CD8-positive, alpha-beta memory T cell (primary cell): ENCODE data around the gene TLR1. TPM values are rescaled to one million over a fixed set of nuclear protein-coding genes. Genes with fewer than 3 reads are reported as not detected.

Experiments
- CTCF ChIA-PET: fragments of 350-600 bp; sonication (Branson Sonifier 250); formaldehyde crosslinking; loops from one replicate; lab custom pipeline; 2021; ENCODE audit warnings: antibody characterized with exemption; lab: Charles Lee
- POLR2A ChIA-PET: fragments of 350-600 bp; sonication (Branson Sonifier 250); formaldehyde crosslinking; loops from one replicate; lab custom pipeline; 2021; ENCODE audit warnings: antibody characterized with exemption; lab: Charles Lee
- DNase-seq, 5 donors: peaks; one replicate each; pipeline versions ENCODE4 v3.0.0 to v3.0.0-alpha.2; 2020 to 2022; ENCODE audit warnings: mixed read lengths in 1 of 5
- H3K27ac ChIP-seq: one replicate; pipeline ENCODE4 v1.7.0; 2013; ENCODE audit warnings: low read depth, mild to moderate bottlenecking, low read length, moderate library complexity
- H3K27me3 ChIP-seq: 2 replicates; pipeline ENCODE4 v1.7.0; 2013; ENCODE audit warnings: low read length, mild to moderate bottlenecking; ENCODE audit not compliant: insufficient read depth, poor library complexity, severe bottlenecking
- H3K36me3 ChIP-seq: 2 replicates; pipeline ENCODE4 v1.7.0; 2013; ENCODE audit warnings: mild to moderate bottlenecking, low read length, moderate library complexity; ENCODE audit not compliant: insufficient read depth
- H3K4me1 ChIP-seq: 2 replicates; pipeline ENCODE4 v1.7.0; 2013; ENCODE audit warnings: mild to moderate bottlenecking, low read length, moderate library complexity; ENCODE audit not compliant: insufficient read depth
- H3K4me3 ChIP-seq: 2 replicates; pipeline ENCODE4 v1.7.0; 2013; ENCODE audit warnings: mild to moderate bottlenecking, low read length
- H3K9me3 ChIP-seq: 2 replicates; pipeline ENCODE4 v1.7.0; 2013; ENCODE audit warnings: mild to moderate bottlenecking, low read length
- H3K27ac Mint-ChIP-seq, 8 donors: one replicate each; pipeline ENCODE4 v1.8.0; 2020 to 2021; ENCODE audit warnings: mixed read lengths in 8 of 8, mild to moderate bottlenecking in 6 of 8, inconsistent platforms in 3 of 8, moderate library complexity in 3 of 8
- H3K27me3 Mint-ChIP-seq, 2 donors: one replicate each; pipeline ENCODE4 v1.8.0; 2020 to 2021; ENCODE audit warnings: mixed read lengths in 2 of 2, mild to moderate bottlenecking in 1 of 2, moderate library complexity in 1 of 2
- H3K36me3 Mint-ChIP-seq, 3 donors: one replicate each; pipeline ENCODE4 v1.8.0; 2020 to 2021; ENCODE audit warnings: mixed read lengths in 3 of 3, inconsistent platforms in 1 of 3, mild to moderate bottlenecking in 1 of 3
- H3K4me1 Mint-ChIP-seq, 3 donors: one replicate each; pipeline ENCODE4 v1.8.0; 2020 to 2021; ENCODE audit warnings: mixed read lengths in 3 of 3, inconsistent platforms in 1 of 3, mild to moderate bottlenecking in 1 of 3
- H3K4me3 Mint-ChIP-seq, 7 donors: one replicate each; pipeline ENCODE4 v1.8.0; 2020 to 2021; ENCODE audit warnings: mixed read lengths in 7 of 7, mild to moderate bottlenecking in 6 of 7, moderate library complexity in 4 of 7, inconsistent platforms in 2 of 7
- H3K9me3 Mint-ChIP-seq, 5 donors: one replicate each; pipeline ENCODE4 v1.8.0; 2020 to 2022; ENCODE audit warnings: mixed read lengths in 5 of 5, mild to moderate bottlenecking in 3 of 5, moderate library complexity in 2 of 5, inconsistent platforms in 1 of 5
- polyA plus RNA-seq: library from polyadenylated mRNA; unstranded; fragments of 300-500 nt; fragmentation: Illumina TruSeq; gene quantifications from one replicate; pipeline ENCODE4 v1.2.3, GENCODE V29; 2021
- total RNA-seq, 2 experiments: library from RNA; stranded (reverse); gene quantifications; one replicate each; pipeline ENCODE4 v1.2.3, GENCODE V29; 2021

TLR1 gene
- total and polyA plus RNA-seq, 3 experiments from 2014 or later = 1.3 to 9.8 (median 2.1) TPM

DNA sequence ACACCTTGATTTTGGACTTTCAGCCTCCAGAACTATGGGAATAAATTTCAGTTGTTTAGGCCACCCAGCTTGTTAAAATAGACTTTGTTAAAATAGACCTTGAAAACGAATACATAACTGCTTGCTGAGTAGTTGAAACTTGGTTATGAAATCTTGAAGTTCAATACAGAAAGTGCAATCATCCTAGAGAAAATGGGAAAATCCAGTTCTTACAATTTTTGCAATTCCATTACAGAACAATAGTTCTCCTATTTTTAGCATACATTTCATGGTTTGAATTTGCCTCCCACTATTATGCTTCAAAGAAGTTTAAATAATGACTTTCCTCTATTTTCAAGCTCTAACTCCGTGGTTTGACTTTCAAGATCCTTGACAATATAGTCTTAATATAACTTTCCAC is 10.5 kb downstream of the TLR1 start:
- H3K27ac ChIP-seq = no peak overlapping the region
- peaks cover 25% of the 10 kb centered on the region for H3K9me3 ChIP-seq
- no peak for DNase-seq
- ChIA-PET CTCF (interaction anchor here (2.6 kb wide), 1 partner anchor 11 kb away, joined by 9 read pairs; the partner anchor contains the start of gene TLR10), POLR2A (no interaction called here)
- no peaks in the 10 kb centered on the region for H3K4me1 Mint-ChIP-seq
- H3K4me3 ChIP-seq = no peak overlapping the region
- peaks cover 9 to 65% (median 22%) of the 10 kb centered on the region in 3 donors for H3K36me3 Mint-ChIP-seq
- H3K4me1 ChIP-seq = no peaks in the 10 kb centered on the region
- no peak overlapping the region for H3K27ac Mint-ChIP-seq
- no peaks in the 10 kb centered on the region for H3K27me3 ChIP-seq
- H3K27me3 Mint-ChIP-seq = no peaks in the 10 kb centered on the region
- no peak overlapping the region for H3K4me3 Mint-ChIP-seq
- H3K9me3 Mint-ChIP-seq = peaks cover 30 to 86% (median 69%) of the 10 kb centered on the region in 5 donors
- H3K36me3 ChIP-seq = peaks cover 14% of the 10 kb centered on the region

DNA sequence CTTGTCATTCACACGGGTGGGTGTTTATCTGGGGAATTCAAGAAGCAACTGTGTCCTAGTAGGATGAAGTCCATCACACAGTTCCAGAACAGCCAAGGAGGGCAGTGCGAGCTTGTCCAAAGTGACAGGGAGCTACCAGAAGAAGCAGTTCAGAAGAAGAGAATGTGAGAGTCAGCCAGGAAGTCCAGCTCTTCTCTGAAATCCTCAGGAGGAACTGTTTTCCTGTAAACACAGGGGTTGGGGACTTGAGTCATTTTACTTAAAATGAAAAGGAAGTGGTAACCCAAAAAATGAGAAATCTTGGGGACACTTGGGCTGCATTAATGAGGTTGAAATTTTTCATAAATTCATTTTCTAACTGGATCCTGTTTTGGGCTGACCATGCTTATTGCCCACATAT is 13.6 kb downstream of the TLR1 start:
- Histone ChIP-seq H3K27ac (no peak overlapping the region), H3K27me3 (no peaks in the 10 kb centered on the region), H3K4me1 (no peaks in the 10 kb centered on the region), H3K9me3 (peaks cover 11% of the 10 kb centered on the region), H3K4me3 (no peak overlapping the region), H3K36me3 (no peaks in the 10 kb centered on the region)
- peaks cover 3 to 41% (median 4%) of the 10 kb centered on the region in 3 donors for H3K36me3 Mint-ChIP-seq
- no peak for DNase-seq
- peaks cover 24 to 61% (median 47%) of the 10 kb centered on the region in 5 donors for H3K9me3 Mint-ChIP-seq
- H3K4me3 Mint-ChIP-seq = no peak overlapping the region
- H3K27me3 Mint-ChIP-seq = no peaks in the 10 kb centered on the region
- no peak overlapping the region for H3K27ac Mint-ChIP-seq
- CTCF ChIA-PET = interaction anchor here (1.3 kb wide), 1 partner anchor 9 kb away, joined by 4 read pairs; the partner anchor contains the start of gene TLR10
- POLR2A ChIA-PET = no interaction called here
- no peaks in the 10 kb centered on the region for H3K4me1 Mint-ChIP-seq

DNA sequence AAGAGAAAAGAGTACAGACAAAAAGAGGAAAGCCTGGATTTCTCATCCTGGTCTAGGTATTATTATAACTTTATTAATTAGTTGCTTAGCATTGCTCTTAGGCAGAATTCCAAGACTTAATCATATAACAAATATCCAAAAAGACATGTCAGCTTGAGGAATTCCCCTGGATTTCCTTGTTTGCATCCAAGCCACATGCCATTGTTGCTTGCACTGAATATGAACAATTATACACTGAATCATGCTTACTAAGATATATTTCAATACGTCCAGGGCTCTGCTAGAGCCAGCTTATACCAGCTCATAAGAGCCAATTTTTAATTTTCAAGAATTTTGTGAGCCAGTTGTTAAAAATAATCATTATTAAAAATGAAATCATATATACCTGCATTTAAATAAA is 16.3 kb downstream of the TLR1 start:
- no peaks in the 10 kb centered on the region for H3K9me3 ChIP-seq
- Mint-ChIP-seq H3K27ac (no peak overlapping the region), H3K9me3 (peaks cover 12 to 35% (median 21%) of the 10 kb centered on the region in 5 donors), H3K4me3 (no peak overlapping the region), H3K27me3 (peaks cover 0 to 4% of the 10 kb centered on the region in 2 donors), H3K36me3 (peaks cover 0 to 20% (median 0%) of the 10 kb centered on the region in 3 donors), H3K4me1 (no peaks in the 10 kb centered on the region)
- no peaks in the 10 kb centered on the region for H3K27me3 ChIP-seq
- H3K4me1 ChIP-seq = no peaks in the 10 kb centered on the region
- H3K36me3 ChIP-seq = no peaks in the 10 kb centered on the region
- CTCF ChIA-PET = interaction anchor here (2.1 kb wide), 1 partner anchor 29 kb away, joined by 7 read pairs; no protein-coding TSS in a partner anchor
- DNase-seq = no peak
- H3K4me3 ChIP-seq = no peak overlapping the region
- no peak overlapping the region for H3K27ac ChIP-seq
- POLR2A ChIA-PET = no interaction called here

DNA sequence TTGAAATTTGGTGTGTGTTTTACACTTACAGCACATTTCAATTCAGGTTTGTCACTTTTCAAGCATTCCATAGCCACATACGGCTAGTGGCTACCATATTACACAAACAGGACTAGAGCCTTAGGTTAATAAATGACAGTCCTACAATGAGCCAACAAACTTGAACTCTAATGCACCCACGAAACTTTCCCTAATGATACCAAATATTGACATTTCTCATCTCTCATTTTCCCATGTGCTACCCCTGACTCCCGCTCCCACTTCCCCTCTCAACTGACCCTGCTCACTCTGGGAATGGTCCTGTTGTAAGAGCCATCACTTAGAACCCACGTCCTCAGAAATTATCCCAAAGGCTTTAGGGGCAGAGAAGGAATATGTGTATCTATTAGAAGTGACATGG is 16.9 kb downstream of the TLR1 start:
- H3K9me3 ChIP-seq = no peaks in the 10 kb centered on the region
- no peak for DNase-seq
- Mint-ChIP-seq H3K9me3 (peaks cover 12 to 29% (median 21%) of the 10 kb centered on the region in 5 donors), H3K36me3 (peaks cover 0 to 20% (median 0%) of the 10 kb centered on the region in 3 donors), H3K27ac (no peak overlapping the region), H3K27me3 (peaks cover 0 to 4% of the 10 kb centered on the region in 2 donors), H3K4me1 (peaks cover 2% of the 10 kb centered on the region in 3 donors), H3K4me3 (no peak overlapping the region)
- ChIA-PET CTCF (interaction anchor here (2.1 kb wide), 1 partner anchor 29 kb away, joined by 7 read pairs; no protein-coding TSS in a partner anchor), POLR2A (no interaction called here)
- no peak overlapping the region for H3K4me3 ChIP-seq
- H3K27me3 ChIP-seq = no peaks in the 10 kb centered on the region
- H3K4me1 ChIP-seq = peaks cover 2% of the 10 kb centered on the region
- H3K36me3 ChIP-seq = no peaks in the 10 kb centered on the region
- H3K27ac ChIP-seq = no peak overlapping the region

DNA sequence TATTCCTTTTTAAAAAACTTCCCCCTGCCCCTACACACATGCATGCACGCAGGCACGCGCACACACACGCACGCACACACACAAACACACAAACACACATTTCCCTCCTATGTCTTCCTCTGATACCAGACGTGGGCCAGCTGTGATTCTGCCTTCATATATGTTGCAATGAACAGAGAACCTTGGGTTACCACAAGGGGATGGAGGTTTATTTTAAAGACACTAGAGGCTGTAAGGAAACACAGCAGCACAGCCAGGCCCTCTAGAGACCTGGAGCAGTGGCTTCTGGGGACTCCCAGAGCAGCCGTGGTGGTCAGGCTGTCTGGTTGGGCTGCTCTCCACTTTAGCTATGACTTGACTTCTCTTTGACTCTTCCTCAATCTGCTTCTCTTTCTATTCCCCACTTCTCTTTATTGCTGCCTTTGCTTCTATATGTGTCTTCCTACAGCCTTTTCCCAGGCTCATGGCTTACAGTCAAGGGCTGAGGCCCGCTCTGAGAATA is 18.6 kb downstream of the TLR1 start:
- Histone ChIP-seq H3K4me3 (no peak overlapping the region), H3K9me3 (no peaks in the 10 kb centered on the region), H3K36me3 (no peaks in the 10 kb centered on the region), H3K27ac (no peak overlapping the region), H3K27me3 (no peaks in the 10 kb centered on the region), H3K4me1 (peaks cover 6% of the 10 kb centered on the region)
- Mint-ChIP-seq H3K9me3 (peaks cover 6 to 19% (median 13%) of the 10 kb centered on the region in 5 donors), H3K36me3 (peaks cover 0 to 13% (median 0%) of the 10 kb centered on the region in 3 donors), H3K27me3 (peaks cover 0 to 8% of the 10 kb centered on the region in 2 donors), H3K4me1 (peaks cover 3 to 6% (median 4%) of the 10 kb centered on the region in 3 donors), H3K4me3 (no peak overlapping the region), H3K27ac (no peak overlapping the region)
- no peak for DNase-seq
- ChIA-PET CTCF (interaction anchor here (2.3 kb wide), 1 partner anchor 26 kb away, joined by 7 read pairs; no protein-coding TSS in a partner anchor), POLR2A (no interaction called here)

DNA sequence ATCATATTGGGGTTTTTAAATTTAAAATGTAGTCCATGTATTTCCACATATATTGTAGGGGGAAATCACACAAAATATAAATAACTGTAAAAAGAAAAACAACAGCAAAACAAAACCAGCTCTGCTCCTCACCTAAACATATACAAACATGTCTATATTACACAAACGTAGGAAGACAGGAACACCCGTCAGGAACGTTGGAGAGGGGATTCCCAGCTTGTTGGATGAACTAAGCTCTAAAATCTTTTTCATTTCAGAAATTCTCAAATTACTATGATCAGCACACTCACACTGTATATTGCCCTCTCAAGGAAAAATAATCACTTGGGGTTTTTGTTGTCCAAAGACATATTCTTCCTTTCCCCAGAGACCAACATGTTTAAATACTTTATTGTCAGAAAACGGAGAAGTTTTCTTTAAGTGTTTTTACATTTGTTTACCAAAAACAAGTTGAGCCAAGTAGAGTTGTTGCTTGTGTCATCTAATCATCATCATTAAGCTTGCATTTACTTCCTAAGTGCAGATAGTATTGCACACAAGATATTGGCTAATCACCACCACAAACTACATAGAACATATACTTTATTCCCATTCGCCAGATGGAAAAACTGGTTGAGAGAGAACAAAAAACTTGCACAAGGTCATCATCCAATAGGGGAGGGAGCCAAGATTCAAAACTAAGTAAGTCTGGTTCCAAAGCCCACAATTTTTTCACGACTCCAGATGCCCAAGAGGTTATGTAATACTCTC is 19.4 kb downstream of the TLR1 start:
- H3K4me3 Mint-ChIP-seq = no peak overlapping the region
- peaks cover 0 to 13% (median 0%) of the 10 kb centered on the region in 3 donors for H3K36me3 Mint-ChIP-seq
- ChIA-PET POLR2A (no interaction called here), CTCF (interaction anchor here (1.4 to 2.3 kb wide), 2 partner anchors 26 to 605 kb away, joined by 4 to 7 read pairs; no protein-coding TSS in a partner anchor)
- H3K9me3 Mint-ChIP-seq = peaks cover 6 to 11% (median 7%) of the 10 kb centered on the region in 5 donors
- no peak overlapping the region for H3K27ac Mint-ChIP-seq
- peaks cover 6% of the 10 kb centered on the region for H3K4me1 ChIP-seq
- H3K27me3 Mint-ChIP-seq = peaks cover 0 to 8% of the 10 kb centered on the region in 2 donors
- H3K27me3 ChIP-seq = no peaks in the 10 kb centered on the region
- H3K27ac ChIP-seq = no peak overlapping the region
- DNase-seq = no peak
- peaks cover 3 to 6% (median 4%) of the 10 kb centered on the region in 3 donors for H3K4me1 Mint-ChIP-seq
- H3K9me3 ChIP-seq = no peaks in the 10 kb centered on the region
- no peak overlapping the region for H3K4me3 ChIP-seq
- H3K36me3 ChIP-seq = no peaks in the 10 kb centered on the region

DNA sequence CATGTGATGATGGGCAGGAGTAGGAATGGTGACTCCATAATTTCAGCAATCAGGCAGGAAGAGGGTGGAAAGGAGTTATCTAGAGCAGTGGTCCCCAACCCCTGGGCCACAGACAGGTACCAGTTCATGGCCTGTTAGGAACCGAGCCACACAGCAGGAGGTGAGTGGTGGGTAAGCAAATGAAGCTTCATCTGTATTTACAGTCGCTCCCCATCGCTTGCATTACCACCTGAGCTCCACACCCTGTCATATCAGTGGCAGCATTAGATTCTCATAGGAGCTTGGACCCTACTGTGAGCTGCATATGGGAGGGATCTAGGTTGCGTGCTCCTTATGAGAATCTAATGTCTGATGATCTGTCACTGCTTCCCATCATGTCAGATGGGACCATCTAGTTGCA is 20.4 kb downstream of the TLR1 start:
- Histone ChIP-seq H3K4me1 (peaks cover 6% of the 10 kb centered on the region), H3K9me3 (no peaks in the 10 kb centered on the region), H3K27me3 (no peaks in the 10 kb centered on the region), H3K36me3 (no peaks in the 10 kb centered on the region), H3K27ac (no peak overlapping the region), H3K4me3 (no peak overlapping the region)
- Mint-ChIP-seq H3K36me3 (peaks cover 0 to 5% (median 0%) of the 10 kb centered on the region in 3 donors), H3K4me1 (peaks cover 3 to 6% (median 4%) of the 10 kb centered on the region in 3 donors), H3K4me3 (no peak overlapping the region), H3K9me3 (peaks cover 0 to 4% (median 0%) of the 10 kb centered on the region in 5 donors), H3K27ac (no peak overlapping the region), H3K27me3 (peaks cover 0 to 8% of the 10 kb centered on the region in 2 donors)
- no peak for DNase-seq
- CTCF ChIA-PET = interaction anchor here (1.4 to 3.0 kb wide), 4 partner anchors 10 to 604 kb away, joined by 4 to 15 read pairs (median 6); partner anchors contain the start of gene TLR1
- POLR2A ChIA-PET = no interaction called here

DNA sequence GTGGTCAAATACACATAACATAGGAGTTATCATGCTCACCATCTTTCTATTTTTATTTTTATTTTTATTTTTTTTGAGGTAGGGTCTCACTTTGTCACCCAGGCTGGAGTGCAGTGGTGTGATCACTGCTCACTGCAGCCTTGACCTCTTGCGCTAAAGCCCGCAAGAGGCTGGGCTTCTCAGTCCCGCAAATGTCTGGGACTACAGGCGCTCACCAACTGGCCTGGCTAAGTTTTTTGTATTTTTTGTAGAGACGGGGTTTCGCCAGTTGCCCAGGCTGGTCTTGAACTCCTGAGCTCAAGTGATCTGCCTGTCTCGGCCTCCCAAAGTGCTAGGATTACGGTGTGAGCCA is 21.5 kb downstream of the TLR1 start:
- no peaks in the 10 kb centered on the region for H3K36me3 ChIP-seq
- Mint-ChIP-seq H3K9me3 (peaks cover 0 to 2% (median 0%) of the 10 kb centered on the region in 5 donors), H3K27me3 (peaks cover under 1 to 8% of the 10 kb centered on the region in 2 donors), H3K4me3 (no peak overlapping the region), H3K36me3 (peaks cover 0 to 4% (median 0%) of the 10 kb centered on the region in 3 donors), H3K27ac (no peak overlapping the region), H3K4me1 (peaks cover 3 to 6% (median 4%) of the 10 kb centered on the region in 3 donors)
- no peaks in the 10 kb centered on the region for H3K27me3 ChIP-seq
- no peak overlapping the region for H3K4me3 ChIP-seq
- H3K9me3 ChIP-seq = no peaks in the 10 kb centered on the region
- ChIA-PET POLR2A (no interaction called here), CTCF (interaction anchor here (0.9 to 3.9 kb wide), 18 partner anchors 9 to 723 kb away, joined by 3 to 33 read pairs (median 4); partner anchors contain the start of gene TLR1)
- no peak overlapping the region for H3K27ac ChIP-seq
- H3K4me1 ChIP-seq = peaks cover 6% of the 10 kb centered on the region
- no peak for DNase-seq
